Measurements from ENCODE around the gene RAD51B. TPM values are rescaled to one million over a fixed set of nuclear protein-coding genes. Genes with fewer than 3 reads are reported as not detected.

RAD51B gene
- total RNA-seq, 1 experiment from 2014 or later, result 16.7 TPM

DNA sequence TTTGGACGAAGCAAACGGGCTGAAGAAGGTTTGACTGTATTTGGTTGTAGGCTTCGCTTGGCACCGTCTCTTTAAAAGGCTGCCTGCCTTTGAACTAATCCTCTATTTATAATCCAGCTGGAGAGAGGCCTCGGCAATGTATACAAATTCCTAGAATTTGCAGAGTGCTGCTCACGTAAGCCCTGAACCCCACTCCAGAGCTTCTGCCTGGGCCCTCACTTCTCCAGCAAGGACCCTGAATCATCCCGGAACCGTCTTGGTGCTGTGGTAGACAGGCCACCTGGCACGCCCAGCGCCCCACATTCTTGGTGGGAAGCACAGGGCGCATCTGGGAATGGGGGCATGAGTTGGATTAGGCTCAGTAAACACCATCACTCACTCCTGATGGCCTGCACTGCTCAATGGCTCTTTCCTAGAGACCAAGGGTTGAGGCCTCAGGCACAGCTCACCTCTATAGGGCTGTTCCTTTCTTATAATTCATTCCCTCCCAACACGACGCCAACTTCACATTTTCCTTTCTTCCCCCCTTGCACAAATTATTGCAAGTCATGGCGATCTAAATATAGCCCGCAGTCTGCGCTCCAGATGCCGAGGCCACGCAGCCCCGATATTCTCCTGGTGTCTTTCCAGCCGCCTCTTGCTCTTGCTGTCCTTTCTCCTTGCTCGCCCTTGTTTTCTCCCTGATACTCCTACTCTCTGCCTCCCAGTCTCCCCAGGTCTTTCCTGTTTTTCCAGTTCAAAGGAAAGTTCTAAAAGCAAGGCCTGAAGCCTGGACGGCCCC is 832.3 kb downstream of the RAD51B start:
- no peak overlapping the region for H3K4me3 Mint-ChIP-seq

More for the DNA sequence above, 832.3 kb downstream of the RAD51B start:
- H2BK20ac ChIP-seq (ENCODE audit: low read depth, low read length, poor library complexity, severe bottlenecking), result no peak overlapping the region
- H3K23me2 ChIP-seq (ENCODE audit: insufficient read length, low read depth, low read length, poor library complexity, severe bottlenecking), result no peaks in the 10 kb centered on the region
- H3K27ac Mint-ChIP-seq, result no peak overlapping the region; a peak in 1 of 7 replicates
- no peak overlapping the region for H3K18ac ChIP-seq (ENCODE audit: insufficient read length, low read depth, low read length)
- no peak overlapping the region for H3T11ph ChIP-seq (ENCODE audit: low read length)
- no peak overlapping the region for H2AFZ ChIP-seq (ENCODE audit: low read length)
- H3K23ac ChIP-seq (ENCODE audit: insufficient read length, low read depth, low read length), result no peak overlapping the region
- no peaks in the 10 kb centered on the region for H3K36me3 Mint-ChIP-seq (ENCODE audit: insufficient read depth in 1 of 3, low read depth in 3 of 3)
- peaks cover 3% of the 10 kb centered on the region for H3K27me3 Mint-ChIP-seq (ENCODE audit: low read depth)
- H3K4me1 ChIP-seq (ENCODE audit: insufficient read depth, low read length), result no peaks in the 10 kb centered on the region
- no peak overlapping the region for H2BK15ac ChIP-seq (ENCODE audit: low read depth, low read length)
- no peaks in the 10 kb centered on the region for H3K79me1 ChIP-seq (ENCODE audit: insufficient read depth, low read depth, low read length, poor library complexity, severe bottlenecking)
- H3K27me3 ChIP-seq (ENCODE audit: insufficient read depth, low read length), result no peaks in the 10 kb centered on the region
- H3K9me3 Mint-ChIP-seq, result no peaks in the 10 kb centered on the region
- H3K79me2 ChIP-seq (ENCODE audit: insufficient read depth, low read length), result no peaks in the 10 kb centered on the region
- TF ChIP-seq, protein P1, sequence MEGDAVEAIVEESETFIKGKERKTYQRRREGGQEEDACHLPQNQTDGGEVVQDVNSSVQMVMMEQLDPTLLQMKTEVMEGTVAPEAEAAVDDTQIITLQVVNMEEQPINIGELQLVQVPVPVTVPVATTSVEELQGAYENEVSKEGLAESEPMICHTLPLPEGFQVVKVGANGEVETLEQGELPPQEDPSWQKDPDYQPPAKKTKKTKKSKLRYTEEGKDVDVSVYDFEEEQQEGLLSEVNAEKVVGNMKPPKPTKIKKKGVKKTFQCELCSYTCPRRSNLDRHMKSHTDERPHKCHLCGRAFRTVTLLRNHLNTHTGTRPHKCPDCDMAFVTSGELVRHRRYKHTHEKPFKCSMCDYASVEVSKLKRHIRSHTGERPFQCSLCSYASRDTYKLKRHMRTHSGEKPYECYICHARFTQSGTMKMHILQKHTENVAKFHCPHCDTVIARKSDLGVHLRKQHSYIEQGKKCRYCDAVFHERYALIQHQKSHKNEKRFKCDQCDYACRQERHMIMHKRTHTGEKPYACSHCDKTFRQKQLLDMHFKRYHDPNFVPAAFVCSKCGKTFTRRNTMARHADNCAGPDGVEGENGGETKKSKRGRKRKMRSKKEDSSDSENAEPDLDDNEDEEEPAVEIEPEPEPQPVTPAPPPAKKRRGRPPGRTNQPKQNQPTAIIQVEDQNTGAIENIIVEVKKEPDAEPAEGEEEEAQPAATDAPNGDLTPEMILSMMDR (conservative IDR thresholded peaks at IDR 0.05), result no peak
- no peak overlapping the region for H3K9ac ChIP-seq (ENCODE audit: extremely low read depth, insufficient read length, low read length)
- no peak overlapping the region for H2AK5ac ChIP-seq (ENCODE audit: insufficient read length, low read length)
- H3K27ac ChIP-seq (ENCODE audit: insufficient read length, low read depth, low read length), result no peak overlapping the region
- H3K56ac ChIP-seq (ENCODE audit: insufficient read length, low read depth, low read length), result no peak overlapping the region
- peaks cover 10 to 19% of the 10 kb centered on the region in 2 experiments for H3K4me1 Mint-ChIP-seq
- H2BK5ac ChIP-seq (ENCODE audit: insufficient read length, low read length), result no peak overlapping the region
- H4K5ac ChIP-seq (ENCODE audit: insufficient read length, low read depth, low read length), result no peak overlapping the region
- no peaks in the 10 kb centered on the region for H3K9me3 ChIP-seq (ENCODE audit: control insufficient read depth, low read depth, low read length)
- H2BK12ac ChIP-seq (ENCODE audit: insufficient read length, low read depth, low read length), result no peak overlapping the region
- DNase-seq, result peak; percentile 22
- H4K91ac ChIP-seq (ENCODE audit: insufficient read length, low read depth, low read length), result no peak overlapping the region
- H3K4me2 ChIP-seq (ENCODE audit: insufficient read depth, insufficient read length, low read length), result no peak overlapping the region
- H3K4ac ChIP-seq (ENCODE audit: low read depth, low read length), result no peak overlapping the region
- no peak overlapping the region for H2BK120ac ChIP-seq (ENCODE audit: low read depth, low read length, poor library complexity, severe bottlenecking)
- no peak overlapping the region for H4K8ac ChIP-seq (replicated peaks; ENCODE audit: insufficient read length, low read depth, low read length)
- no CpG with 5 or more reads among the region's 22 CpGs for WGBS (ENCODE audit: extremely low coverage, insufficient read length, low lambda C conversion rate)
- no peaks in the 10 kb centered on the region for H4K20me1 ChIP-seq (ENCODE audit: control insufficient read depth, insufficient read depth, insufficient read length)
- no peak overlapping the region for H3K14ac ChIP-seq (ENCODE audit: insufficient read depth, low read length)
